GM21447 (cell line): ENCODE results near the gene MSRB3.

Experiments used
- ATAC-seq: cut with Tn5 transposase; IDR thresholded peaks from one replicate; pipeline ENCODE4 v1.9.1; 2021; ENCODE audit not compliant: unreplicated experiment

MSRB3 gene

DNA sequence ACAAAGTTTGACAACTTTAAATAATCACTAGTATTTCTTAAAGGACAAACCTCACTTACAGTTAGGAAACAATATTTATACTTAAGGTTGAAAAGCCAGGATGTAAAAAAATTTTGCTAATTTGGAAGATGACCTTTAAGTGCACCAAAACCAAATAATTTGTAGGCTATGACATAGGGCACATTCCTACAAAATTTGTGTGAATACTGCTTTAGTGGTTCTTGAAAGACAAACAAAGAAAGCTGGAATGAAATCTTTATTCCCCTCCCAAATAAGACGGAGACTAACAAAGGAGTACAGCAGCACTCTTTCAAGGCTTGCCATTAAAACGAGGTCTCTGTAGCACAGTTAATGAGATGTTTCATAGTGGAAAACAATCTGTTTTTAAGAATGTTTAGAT lies 45.6 kb downstream of the MSRB3 start:
- no peak for ATAC-seq

DNA sequence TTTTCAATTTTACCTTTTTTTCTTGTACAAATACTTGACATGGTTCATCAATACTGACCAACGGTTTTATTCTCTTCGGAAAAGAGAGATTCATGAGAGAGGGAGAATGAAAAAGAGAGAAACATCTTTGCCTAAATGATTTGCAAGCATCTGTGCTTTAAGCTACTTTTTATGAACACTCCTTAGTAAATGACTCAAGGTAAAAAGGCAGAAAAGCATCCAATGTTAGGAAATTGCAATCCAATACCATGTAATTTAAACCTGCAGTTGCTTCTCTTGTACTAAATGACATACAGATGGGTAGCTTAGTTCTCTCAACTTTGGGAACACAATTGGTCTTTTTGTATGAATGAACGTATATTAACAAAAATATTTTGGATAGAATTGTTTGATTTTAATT lies 46.1 kb downstream of the MSRB3 start:
- ATAC-seq = no peak

DNA sequence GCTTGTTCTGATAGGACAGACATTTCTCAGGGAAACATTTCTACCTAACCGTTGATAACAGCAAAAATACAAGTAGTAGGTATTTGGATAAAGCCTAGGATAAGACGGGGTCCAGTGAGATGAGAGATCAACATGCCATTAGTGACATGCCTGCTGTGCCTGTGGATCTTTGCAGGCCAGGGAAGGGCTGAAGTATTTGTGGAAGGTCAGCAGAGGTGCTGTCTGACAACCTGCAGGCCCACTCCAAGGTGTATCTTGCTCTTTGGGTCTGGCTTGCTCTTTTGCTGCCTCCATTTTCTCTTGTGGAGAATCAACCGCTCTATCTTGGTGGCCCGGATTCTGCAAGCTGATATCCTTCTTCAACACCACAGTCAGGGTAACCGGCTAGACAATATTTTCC lies 46.7 kb downstream of the MSRB3 start:
- no peak for ATAC-seq

DNA sequence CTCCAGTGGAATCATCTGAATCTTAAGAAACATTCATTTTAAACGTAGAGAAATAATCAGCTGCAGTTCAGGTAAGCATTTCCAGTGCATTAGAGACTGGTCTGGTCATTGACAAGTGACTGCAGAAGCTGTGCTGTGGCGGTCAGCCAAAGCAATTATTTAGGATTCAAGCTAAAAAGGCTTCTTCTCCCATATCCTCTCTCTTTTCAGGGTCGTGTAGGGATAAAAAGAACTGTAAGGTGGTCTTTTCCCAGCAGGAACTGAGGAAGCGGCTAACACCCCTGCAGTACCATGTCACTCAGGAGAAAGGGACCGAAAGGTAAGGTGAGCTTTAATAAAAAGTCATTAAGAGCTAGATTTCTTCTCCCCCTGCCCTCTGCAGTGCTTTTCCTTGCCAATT lies 48.1 kb downstream of the MSRB3 start:
- ATAC-seq = no peak

DNA sequence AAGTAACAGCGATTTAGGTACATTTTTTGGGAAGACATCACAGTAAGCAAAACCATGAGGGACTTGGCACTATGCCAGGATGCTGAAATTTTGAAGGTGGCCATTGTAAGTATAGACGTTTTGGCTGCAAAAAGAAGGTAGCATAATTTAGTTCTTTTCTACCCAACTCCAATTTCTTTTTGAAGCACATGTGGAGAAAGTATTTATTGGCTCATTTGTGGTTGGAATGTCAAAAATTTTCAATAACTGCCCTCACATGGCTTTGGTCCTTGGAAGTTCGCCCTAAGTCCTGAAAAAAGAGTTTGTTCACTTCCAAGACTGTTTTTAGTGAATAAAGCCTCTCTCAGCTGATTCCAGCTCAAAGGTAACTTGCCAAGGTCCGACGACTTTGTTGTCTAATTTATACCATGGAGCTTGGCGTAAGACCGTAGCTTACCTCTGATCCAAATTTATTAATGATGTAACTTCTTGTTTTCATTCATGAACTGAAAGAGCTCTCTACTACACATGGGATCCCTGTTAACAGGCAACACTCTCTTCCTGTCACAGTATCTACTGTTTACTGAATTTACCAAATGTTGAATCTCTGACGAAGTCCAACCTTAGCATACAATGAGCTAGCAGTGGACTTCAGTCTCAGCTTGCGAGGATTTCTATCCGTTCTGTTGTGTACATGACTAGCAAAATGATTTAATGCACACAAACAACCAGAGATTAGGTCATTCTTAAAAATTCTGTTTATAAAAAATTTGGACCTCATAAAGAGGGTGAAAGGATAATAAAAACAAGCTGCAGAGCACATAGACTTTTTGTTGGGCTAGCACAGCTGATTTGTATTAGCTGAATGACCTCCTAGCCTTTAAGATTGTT lies 49.0 kb downstream of the MSRB3 start:
- no peak for ATAC-seq

DNA sequence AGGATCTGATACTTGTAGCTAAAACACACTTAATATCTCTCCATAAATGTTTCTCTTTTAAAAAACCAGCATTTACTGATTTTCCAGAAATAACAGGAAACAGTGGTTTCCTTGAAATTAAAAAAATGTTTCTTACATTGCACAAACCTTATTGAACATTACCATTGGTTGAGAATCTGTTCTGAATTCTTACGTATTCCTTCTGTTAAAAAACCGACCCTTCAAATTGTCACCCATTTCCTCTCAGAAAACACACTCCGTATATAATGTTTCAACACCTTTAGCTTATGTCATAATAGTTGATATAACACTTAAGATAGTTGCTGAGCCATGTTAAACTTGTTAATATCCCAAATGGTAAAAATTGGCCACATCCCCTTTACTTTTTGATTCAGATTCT lies 51.2 kb downstream of the MSRB3 start:
- ATAC-seq = no peak

DNA sequence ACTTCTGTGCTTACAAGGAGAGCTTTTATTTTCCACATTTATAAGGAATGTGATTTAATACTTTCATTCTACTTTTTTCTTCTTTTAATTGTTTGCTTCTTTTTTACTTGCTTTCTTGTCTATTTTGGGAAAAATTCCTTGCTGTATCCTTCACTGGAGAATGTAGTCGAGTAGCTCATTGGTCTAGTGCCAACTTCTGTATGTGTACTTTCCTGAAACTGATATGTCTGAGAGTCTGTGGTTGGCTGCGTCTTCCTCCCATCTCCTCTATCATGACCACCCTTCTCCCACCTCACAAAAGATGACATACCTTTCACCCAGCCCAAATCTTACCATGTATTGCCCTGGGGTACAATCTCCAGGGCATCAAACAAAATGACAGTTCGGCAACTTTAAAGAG lies 51.8 kb downstream of the MSRB3 start:
- ATAC-seq = no peak

DNA sequence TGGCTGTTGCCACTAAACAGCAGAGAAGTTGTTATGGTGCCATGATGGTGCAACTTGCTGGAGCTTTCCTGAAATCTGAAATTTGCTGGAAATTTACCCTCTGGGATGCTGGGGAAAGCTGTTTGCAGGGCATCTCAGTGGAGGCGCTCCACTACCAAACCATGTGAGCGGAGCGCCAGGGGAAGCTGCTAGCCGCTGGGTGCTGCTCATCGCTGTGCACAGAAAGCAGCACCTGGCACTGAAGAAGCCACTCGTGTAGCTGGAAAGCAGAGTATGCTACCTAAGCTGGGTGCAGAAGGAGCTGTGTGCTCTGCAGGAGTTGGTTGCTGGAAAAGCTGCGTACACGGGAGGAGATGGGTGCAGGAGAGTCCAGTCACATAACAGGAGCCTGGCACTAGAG lies 53.0 kb downstream of the MSRB3 start:
- ATAC-seq = no peak

DNA sequence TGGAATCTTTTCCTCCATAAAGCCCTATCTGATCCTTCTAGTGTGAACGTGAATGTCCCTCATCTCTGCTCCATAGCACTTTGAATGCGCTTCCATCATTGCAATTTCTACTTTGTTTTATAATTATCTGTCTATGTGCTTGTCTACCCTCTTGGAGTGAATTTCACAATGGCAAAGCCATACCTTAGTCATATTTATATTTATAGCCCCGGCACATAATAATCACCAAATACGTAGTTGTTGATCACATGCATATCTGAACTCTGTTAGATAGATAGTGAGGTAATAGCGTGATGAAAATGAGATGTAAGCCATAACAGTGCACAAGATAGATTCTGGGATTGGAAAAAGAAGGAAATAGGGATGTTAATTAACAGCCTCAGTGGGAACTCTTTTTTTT lies 55.2 kb downstream of the MSRB3 start:
- ATAC-seq = no peak

DNA sequence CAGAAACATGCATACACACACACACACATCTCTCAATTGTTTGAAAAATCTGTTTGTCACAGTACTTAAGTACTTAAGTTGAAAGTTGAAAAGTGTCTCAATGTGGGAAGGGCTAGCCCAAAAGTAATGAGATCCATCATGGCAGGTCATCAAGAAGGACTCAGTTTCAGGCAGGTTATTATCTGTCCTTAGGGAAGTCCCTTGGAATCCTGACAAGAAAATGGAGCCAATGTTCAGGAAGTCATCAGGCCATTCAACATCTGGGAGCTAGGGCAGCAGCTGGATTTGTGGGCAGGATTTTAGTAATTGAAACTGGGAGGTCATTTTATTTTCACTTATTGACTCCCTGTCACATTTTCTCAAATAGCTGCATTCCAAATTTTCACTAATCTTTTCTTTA lies 56.0 kb downstream of the MSRB3 start:
- no peak for ATAC-seq

DNA sequence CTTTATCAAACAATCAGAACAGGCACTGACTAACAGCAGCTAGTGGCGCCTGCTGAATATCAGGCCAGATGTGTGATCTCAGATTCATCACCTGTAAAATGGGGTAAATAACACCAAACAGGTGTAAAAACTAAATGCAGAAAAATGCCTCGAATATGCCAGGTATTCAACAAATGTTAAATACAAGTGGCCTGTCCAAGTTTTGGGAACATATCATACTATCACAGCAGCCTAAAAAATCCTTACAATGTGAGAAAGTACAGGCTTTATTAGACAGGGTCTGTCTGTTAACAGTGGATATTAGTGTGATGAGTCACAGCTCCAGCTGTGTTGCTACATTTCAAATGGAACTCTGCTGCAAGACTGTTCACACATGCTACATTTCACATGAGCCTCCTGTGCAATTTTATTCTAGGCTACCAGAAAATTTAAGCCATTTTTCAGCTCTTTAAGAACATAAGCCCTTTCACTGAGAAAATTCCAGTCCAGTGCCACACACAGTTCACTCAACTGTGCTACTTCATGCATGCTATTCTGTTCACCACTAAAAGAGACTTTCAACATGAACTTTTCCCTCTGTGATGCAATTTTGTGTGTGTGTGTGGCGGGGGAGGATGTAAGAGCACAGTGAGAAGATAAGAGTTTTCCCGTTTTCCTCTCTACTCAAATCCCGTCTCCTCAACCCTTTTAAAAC lies 56.7 kb downstream of the MSRB3 start:
- ATAC-seq = no peak

DNA sequence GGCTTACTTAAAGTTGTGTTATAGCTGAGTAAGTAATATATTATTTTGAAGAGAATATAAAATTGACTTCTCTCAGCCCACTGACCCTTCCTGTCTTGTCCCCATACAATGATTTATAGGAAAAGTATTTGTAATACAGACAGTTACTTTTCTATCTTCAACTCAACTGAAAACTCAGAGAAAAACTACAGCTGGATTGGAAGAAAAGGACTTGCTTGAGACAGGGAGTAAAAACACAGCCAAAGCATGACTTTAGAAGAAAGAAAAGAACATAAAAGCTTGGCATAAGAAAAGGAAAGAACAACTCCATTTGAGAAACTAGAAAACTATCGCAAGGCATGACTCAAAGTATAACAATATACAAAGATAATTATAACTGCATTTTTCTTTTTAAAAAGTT lies 57.5 kb downstream of the MSRB3 start:
- no peak for ATAC-seq

DNA sequence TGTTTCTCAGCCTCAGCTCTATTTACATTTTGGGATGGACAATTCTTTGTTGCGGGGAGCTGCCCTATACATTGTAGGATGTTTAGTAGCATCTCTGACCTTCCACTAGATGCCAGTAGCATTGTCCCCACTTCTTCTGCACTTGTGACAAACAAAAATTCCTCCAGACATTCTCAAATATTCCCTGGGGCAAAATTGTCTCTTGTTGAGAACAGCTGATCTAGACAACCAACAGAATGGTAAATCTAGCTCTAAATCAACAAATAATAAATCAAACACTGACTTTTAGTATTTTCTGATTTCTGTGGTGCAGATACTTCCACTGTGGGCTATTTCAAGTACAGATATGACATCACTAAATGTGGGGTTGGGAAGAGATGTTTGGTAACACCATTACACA lies 60.7 kb downstream of the MSRB3 start:
- ATAC-seq = no peak

DNA sequence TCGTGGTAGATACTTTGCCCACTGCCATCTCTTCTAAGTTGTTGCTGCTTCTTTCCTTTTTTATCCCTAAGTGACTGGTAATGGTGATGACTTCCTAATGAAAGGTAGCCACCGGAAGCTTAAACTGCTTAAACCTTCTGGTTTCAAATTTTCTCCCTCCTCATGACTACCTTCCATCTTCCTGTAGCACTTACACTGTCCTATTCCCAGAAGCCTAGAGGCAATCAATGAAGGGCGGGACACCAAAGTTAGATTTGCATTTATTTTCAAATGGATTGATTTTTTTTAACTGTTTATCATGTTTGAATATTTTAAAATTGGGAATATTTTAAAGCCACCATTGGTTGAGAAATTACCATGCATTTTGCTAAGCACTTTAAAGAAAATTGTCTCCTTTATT lies 64.7 kb downstream of the MSRB3 start:
- ATAC-seq = no peak

DNA sequence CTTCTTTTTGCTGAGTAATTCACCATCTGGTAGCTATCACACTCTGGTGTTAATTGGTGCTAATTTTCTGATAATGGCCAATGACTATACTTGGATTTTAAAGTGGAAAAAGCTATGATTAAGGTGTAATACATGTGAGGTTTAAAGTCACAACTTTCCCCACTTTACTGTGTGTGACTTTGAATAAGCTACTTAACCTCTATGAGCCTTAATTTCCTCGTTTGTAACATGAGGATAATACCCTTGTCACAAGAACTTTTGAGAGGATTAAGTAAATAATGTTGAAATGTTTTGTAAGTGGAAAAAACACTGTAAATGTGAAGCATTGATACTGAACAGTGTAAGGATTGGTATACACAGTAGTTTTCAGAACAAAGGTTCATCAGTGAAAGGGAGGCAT lies 65.3 kb downstream of the MSRB3 start:
- no peak for ATAC-seq

DNA sequence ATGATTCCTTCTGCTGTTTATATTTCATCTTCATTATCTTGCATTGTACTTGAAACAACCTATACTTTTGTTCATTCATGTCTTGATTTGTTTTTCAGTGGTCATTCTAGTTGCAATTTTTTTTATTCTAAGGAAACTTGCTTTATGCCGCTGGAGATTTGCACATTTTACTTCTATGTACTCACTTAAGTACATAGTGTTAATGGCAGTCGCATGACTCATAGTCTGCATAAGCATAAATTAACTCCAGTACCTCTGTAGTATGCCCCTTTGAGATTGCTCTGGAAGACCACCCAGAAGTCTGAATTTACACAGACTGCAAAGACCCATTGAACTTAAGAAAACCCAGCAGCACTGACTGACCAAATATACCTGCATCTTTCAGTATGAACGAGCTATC lies 77.0 kb downstream of the MSRB3 start:
- ATAC-seq = no peak

DNA sequence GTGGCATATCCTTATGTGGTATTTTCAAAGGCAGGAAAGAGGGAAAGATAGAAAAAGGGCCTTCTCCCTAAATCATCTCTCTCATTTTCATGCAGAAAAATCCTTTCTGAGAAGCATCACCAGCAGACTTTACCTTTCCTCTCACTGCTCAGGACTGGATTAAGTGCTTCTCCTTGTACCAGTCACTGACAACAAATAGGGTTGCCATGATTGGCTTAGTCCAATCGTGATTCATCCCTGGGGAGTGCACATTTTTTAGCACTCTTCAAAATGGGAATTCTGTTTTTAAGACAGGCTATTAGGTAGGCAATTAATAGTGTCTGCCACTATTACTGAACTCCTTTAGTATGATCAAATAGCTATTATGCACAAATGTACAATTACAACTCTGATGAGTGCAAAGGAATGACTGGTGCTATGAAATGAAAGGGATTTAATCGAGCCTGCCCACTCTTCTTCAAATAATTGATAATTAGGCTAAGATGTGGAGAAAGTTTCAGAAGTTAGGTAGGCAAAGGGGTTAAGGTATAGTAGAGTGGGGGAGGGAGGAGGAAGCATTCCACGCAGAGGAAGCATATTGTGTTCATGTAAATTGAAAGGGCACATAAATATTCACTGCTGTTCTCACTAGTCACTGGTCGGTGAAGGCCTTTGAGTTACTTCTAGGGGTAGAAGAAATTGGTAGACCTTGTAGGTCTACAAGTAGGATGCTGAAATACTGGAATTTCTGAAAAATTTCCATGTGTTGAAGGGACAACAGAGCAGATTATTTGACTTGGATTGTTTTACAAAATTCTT lies 84.0 kb downstream of the MSRB3 start:
- ATAC-seq = no peak

DNA sequence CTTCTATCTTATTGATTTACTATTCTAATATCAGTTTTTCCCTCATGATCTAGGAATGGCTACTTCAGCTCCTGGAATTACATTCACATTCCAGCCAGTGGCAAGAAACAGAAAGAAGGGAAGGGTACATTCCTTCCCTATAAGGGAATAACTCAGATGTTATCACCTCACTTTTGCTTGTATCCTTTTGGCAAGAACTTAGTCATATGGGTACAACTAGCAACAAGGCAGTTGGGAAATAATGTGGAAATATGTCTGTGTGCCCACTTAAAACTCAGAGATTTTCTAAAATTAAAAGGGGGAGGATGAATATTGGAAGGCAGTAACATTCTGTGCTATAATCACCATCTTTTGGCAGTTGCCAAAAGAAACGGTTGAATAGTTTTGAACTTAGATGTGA lies 85.6 kb downstream of the MSRB3 start:
- no peak for ATAC-seq

DNA sequence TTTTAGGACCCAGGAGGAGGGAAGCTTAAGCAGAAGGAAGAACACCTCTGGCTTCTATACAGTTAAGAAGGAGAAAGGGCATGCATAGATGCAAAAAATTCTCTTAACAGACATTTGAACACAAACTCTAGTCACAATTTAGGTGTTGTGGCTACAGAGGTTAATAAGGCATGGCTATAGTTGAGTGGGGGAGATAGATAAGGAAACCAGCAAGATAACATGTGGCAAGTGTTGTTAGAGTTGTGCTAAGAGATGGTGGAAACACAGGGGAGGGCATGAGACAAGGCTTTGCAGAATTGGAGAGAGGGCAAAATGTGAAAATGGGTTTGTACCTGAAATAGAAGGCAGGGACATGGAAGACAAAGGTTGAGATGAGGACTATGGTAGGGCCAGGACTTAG lies 88.9 kb downstream of the MSRB3 start:
- no peak for ATAC-seq

DNA sequence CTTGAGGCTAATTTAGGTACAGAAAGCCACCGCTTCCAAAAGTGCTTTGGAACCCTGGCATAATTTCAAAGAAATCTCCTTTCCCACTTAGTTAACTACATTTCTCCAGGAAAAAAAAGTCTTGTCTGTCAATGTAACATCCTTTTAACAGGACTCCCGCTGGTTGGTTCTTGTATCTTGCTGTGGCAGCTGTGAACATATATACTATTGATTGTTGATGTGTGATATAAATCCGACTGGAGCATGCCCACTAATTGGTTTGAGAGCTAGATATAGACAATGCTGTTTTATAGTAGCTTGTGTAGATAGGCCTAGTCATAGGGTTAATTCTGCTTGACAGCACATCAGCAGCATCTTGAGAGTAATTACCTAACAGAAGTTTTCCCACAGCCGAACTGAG lies 89.6 kb downstream of the MSRB3 start:
- no peak for ATAC-seq

DNA sequence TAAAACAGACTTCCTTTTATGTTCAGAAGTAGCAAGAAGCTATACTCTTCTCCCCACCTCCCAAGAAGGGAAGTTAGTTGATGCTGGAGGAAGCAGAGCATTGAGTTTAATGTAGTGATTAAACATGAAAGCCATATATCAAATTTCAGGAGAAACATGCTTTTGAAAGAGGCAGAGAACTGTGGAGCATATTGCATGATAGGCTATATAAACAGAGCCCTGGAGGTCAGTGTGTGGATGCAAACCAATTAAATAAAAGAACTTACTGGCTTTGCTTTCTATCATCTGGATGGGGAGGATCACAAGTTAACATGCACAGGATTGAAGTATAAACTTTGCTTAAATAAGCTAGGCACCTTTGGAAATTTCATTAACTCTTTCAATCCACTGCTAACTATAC lies 94.1 kb downstream of the MSRB3 start:
- no peak for ATAC-seq

DNA sequence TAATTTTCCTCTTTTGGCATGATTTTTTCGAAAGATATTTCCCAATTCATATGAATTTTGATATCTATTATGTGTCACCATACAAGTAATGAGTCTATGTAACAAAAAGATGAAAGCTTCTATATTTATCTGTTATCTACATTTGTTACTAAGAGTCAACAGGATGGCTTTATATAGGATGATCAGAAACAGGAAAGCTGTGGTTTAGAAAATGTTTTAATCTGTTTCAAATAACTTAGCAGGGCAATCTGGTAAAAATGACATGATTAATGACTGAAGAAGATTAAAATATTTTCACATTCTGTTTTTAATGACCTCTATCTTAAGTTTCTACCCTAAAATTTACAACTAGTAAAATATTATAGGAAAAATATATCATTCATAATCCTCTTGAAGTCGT lies 105.8 kb downstream of the MSRB3 start:
- no peak for ATAC-seq
